MM.1S (cell line): Measurements from ENCODE around the gene PHTF2.

ENCODE experiments used
- EZH2 ChIP-seq: fragments of 300-600 bp; sonication (generic); optimal IDR thresholded peaks from 2 replicates; pipeline ENCODE3; 2017; ENCODE audit warnings: low read depth, mild to moderate bottlenecking, antibody characterized with exemption, low read length, mixed read lengths
- TF ChIP-seq, protein P1 (sequence below): fragments of 300-600 bp; sonication (generic); IDR thresholded peaks from 2 replicates; pipeline ENCODE4 v1.5.1; 2016; ENCODE audit warnings: antibody characterized with exemption, low read length, mixed read lengths

DNA sequence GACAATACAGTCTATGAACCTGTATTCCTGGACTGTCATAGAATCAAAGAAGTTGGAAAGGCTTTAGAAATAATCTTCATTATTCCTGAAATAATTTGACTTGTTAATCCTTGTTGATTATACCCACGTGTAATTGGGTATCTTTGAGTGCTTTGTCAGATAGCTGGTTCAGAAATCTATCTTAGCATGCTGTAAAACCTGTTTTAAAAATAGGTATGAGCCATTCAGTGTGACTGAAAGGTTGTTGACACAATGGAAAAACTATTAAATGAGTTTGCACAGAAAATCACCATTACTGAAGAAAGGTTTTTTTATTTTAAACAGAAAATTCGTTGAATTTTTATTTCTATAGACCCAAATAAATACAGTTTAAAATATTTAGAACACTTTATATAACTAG lies 38.7 kb downstream of the PHTF2 start:
- TF ChIP-seq EZH2 = no peak
- TF ChIP-seq, protein P1, sequence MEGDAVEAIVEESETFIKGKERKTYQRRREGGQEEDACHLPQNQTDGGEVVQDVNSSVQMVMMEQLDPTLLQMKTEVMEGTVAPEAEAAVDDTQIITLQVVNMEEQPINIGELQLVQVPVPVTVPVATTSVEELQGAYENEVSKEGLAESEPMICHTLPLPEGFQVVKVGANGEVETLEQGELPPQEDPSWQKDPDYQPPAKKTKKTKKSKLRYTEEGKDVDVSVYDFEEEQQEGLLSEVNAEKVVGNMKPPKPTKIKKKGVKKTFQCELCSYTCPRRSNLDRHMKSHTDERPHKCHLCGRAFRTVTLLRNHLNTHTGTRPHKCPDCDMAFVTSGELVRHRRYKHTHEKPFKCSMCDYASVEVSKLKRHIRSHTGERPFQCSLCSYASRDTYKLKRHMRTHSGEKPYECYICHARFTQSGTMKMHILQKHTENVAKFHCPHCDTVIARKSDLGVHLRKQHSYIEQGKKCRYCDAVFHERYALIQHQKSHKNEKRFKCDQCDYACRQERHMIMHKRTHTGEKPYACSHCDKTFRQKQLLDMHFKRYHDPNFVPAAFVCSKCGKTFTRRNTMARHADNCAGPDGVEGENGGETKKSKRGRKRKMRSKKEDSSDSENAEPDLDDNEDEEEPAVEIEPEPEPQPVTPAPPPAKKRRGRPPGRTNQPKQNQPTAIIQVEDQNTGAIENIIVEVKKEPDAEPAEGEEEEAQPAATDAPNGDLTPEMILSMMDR = no peak
